Right hindlimb (tissue), 1 donor: Measurements from ENCODE around the gene GABRR2.
A peak's percentile ranks its signal among the peaks of the same experiment; 100 is the strongest.
"Not testable (repeated sequence)": the region's sequence is repeated elsewhere in the genome, so short reads cannot be mapped to it uniquely, and the experiment has no call there.

Source experiments
- DNase-seq: peaks from one replicate; pipeline ENCODE4 v3.0.0-alpha.2; 2018

The GABRR2 gene

GRCh38 chr6:89255417-89255816 is 59.7 kb downstream of the GABRR2 start:
- no peak for DNase-seq

DNA sequence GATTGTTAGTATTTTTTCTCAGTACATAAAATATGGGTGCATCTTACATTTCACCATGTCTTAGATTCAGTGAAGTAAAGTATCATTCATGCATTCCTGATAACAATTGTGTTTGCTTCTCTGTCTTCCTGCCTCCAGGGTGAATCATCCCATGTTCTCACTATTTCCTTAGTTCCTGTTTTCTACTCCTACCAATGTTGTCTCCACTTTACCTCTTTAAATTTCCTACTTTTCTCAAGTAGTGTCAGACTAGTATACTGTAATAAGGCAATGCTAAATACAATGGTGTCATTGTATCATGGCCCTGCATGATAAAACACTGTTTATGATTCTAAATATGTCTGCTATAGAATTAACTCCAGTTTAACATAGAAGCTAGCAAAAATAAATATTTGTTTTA is 60.5 kb downstream of the GABRR2 start:
- DNase-seq, result no peak

GRCh38 chr6:89252907-89253306 is 62.2 kb downstream of the GABRR2 start:
- no peak for DNase-seq

GRCh38 chr6:89251976-89252375 is 63.1 kb downstream of the GABRR2 start:
- DNase-seq, result no peak

- no peak for DNase-seq
These were observed 63.9 kb downstream of the GABRR2 start for GRCh38 chr6:89251170-89251569.

DNA sequence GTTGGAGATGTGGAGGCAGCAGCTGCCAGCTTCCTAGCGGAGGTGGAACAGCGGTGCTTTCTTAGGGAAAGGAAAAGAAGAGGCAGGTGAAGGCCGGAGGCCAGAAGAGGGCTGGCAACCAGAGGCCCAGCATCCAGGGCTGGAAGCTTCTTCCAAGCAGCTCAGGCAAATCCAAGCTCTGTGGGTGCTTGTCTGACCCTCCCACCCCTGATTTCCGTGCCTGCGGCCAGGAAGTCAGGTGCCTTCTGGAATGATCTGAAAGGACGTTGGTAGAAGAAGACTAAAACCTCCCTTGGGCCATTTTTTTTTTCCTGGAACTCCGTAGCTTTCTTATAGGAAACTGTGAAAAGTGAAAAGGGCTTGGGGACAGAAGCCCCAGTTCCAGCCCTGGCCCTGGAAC is 64.9 kb downstream of the GABRR2 start:
- no peak for DNase-seq

GRCh38 chr6:89244241-89244985 is 70.7 kb downstream of the GABRR2 start:
- no peak for DNase-seq

- no peak for DNase-seq
These were observed 71.8 kb downstream of the GABRR2 start for GRCh38 chr6:89243331-89243629.

DNA sequence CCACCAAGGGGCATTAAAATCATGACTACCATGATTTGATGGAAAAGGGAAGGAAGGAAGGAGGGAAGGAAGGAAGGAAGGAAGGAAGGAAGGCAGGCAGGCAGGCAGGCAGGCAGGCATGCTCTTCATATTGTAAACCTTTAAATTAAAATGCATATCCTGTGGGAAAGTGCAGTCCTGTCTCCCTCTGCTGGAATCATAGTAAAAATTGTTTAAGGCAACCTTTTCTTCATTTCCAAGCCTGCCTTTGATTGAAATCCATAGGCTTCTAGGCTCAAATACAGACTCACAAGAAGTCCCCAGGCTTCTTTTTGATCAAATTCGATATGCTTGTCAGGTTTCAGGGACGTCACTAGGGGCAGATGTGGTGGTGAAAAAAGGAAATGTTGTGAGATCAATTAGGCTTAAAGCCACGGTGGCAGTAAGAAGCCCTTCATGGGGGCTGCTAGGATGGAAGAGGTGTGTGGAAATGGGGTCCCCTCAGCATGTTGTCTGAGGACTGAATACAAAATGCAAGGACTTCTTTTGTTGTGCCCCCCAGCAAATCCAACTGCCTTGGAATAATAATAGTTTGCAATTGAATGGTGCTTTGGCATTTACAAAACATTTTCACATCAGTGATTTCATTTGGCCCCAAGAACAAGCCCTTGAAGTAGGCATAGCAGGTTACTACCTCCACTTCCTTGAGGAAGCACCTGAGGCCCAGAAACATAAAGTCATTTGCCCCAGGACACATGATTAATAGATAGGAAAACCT is 72.3 kb downstream of the GABRR2 start:
- DNase-seq, result peak; percentile 37

DNA sequence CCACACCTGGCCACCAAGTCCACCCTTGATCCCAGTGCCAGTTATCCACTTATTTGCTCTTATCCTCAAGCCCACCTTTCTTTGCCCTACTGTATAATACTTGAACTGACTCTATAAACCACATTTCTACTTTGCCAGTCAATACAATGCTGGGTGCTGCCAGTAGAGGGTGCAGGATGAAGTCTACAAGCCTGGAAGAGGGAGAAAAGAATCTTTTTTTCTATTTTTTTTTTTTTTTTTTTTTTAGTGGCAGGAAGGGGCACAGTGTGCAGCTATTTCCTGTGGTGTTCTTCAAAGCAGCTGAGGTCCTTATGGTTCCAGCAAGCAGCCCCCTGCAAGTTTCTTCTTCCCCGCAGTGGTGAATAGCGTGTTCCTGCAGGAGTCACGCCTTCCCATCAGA is 75.8 kb downstream of the GABRR2 start:
- no peak for DNase-seq

DNA sequence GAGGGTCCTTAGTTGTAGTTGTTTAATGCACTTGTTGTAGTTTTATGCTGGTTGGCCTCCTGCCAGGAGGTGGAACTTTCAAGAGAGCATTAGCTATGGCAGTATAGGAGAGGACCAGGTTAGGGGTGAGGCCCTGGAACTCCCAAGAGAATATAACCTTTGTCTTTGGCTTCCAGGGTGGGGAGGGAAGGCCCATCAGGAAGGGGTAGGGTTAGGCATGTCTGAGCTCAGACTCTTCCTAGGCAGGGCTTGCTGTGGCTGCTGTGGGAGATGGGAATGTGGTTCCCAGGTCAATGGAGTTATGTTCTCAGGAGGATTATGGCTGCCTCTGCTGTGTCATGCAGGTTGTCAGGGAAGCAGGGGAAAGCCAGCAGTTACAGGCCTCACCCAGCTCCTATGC is 77.9 kb downstream of the GABRR2 start:
- DNase-seq, result no peak

DNA sequence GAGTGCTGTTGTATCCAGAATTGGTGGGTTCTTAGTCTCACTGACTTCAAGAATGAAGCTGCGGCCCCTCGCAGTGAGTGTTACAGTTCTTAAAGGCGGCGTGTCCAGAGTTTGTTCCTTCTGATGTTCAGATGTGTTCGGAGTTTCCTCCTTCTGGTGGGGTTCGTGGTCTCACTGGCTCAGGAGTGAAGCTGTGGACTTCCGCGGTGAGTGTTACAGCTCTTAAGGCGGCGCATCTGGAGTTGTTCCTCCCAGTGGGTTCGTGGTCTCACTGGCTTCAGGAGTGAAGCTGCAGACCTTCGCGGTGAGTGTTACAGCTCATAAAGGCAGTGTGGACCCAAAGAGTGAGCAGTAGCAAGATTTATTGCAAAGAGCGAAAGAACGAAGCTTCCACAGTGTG is 81.5 kb downstream of the GABRR2 start:
- DNase-seq, result not testable (repeated sequence)

GRCh38 chr6:89222712-89223039 is 92.4 kb downstream of the GABRR2 start:
- DNase-seq, result no peak

DNA sequence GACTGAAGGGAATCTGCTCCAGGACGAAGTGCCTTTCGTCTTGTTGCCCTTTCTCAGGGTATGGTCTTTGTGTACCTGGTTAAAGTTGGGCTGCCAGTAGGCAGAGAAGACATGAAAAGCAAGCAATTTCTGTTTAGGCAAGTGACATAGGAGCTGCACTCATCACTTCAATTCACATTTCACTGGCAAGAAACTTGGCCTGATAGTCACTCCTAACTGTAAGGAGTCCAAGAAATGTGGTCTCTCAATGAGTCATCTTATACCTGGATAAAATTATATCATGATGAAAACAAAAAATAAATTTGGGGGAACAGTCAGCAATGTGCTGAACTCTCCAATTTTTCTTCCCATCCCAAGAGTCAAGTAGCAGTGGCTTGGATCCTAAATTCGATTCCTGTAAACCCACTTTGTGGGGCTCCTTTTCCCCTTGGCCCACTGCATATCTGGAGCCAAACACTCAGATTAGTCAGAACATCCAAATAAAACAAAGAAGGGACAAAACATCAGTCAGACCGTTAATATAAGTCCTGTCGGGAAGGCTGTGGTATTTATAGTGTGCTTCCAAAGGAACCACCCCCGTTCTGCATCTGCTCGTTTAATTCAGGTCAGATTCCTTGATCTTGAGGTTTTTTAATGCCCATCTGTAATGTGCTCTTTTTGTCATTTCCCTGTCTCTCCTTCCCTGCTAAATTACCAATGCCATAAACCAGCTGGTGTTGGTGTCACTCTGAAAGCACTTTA is 93.0 kb downstream of the GABRR2 start:
- DNase-seq, result peak; percentile 40

GRCh38 chr6:89221129-89221528 is 94.0 kb downstream of the GABRR2 start:
- DNase-seq, result no peak

DNA sequence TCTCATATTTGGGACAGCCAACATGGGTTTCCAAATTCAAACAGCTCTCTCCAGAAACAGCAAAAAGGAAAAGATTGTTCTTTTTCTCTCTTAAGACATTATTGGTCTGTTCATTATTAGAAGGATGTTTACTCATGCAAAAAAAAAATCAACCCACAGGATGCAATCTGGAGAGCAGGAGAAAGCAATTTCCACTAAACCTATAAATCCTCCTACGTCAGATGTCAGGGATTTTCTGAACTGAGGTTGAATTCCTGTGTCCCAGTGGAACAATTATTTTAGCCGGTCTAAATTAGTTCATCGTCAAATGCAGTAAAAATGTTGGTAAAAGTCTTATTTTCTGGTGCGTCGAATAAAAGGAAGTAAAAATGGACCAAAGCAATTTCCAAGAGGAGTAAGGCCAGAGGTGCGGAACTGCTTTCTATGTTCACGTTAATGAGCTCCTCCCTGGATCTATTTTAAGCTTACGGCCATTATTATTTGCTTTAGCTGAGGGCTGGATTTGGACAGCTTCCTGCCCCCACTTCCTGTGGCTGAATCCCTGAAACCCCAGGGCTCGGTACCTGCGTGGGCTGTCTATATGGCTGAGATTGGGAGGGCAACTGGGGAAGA is 97.7 kb downstream of the GABRR2 start, which contains the start of gene GABRR1:
TSS of gene GABRR1 (minus strand) at position 60 of the 612 bp plus-strand sequence. CDS start at position 24, 36 bp downstream.
- DNase-seq, result no peak

- DNase-seq, result no peak
These were observed 98.7 kb downstream of the GABRR2 start for GRCh38 chr6:89216411-89216810.

GRCh38 chr6:89215391-89215790 is 99.7 kb downstream of the GABRR2 start:
- DNase-seq, result no peak

- DNase-seq, result no peak
These were observed 100.9 kb downstream of the GABRR2 start for GRCh38 chr6:89214197-89214596.

GRCh38 chr6:89212472-89212871 is 102.6 kb downstream of the GABRR2 start:
- DNase-seq, result no peak

DNA sequence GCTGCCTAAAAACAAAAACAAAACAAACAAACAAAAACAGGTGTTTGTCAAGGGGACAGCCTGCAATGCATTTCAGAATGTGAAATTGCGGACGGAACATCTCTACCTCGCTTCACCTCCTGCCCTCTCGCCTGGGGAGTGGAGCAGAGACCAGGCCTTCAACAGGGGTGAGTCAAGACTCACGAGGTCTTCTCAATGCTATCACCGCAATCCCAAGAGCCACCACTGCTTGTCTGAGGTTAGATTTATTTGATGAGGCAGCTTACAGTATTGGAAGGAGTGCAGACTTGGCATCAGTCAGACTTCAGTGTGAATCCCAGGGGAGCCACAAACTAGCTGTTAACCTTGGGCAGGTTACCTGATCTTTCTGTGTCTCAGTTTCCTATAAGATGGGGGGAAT is 105.6 kb downstream of the GABRR2 start:
- DNase-seq, result no peak

GRCh38 chr6:89208551-89208950 is 106.5 kb downstream of the GABRR2 start:
- DNase-seq, result no peak
